Measurements from ENCODE around the gene KIAA1217.
"Not testable (repeated sequence)": the region's sequence is repeated elsewhere in the genome, so short reads cannot be mapped to it uniquely, and the experiment has no call there.

KIAA1217 gene

DNA sequence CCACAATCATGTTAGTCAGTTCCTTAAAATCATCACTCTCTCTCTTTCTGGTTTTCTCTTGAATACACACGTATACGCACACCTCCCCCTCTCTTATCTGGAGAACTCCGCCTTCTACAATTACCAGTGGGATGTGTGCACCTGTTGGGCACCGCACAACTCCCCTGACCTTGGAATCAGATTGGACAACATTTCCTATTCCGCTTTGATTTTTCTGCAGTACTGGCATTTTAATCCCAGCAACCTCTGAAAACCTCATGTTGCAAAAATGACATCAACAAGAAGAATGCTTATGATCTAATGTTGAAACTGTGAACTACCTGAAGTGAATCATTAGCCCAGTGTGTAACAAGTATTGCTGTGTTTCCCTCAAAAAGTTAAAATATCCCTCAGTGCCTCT, 109.6 kb downstream of the KIAA1217 start:
- H3K4me3 ChIP-seq (replicated peaks; ENCODE audit: low read depth, low read length) = no peak overlapping the region
- TF ChIP-seq, protein P1, sequence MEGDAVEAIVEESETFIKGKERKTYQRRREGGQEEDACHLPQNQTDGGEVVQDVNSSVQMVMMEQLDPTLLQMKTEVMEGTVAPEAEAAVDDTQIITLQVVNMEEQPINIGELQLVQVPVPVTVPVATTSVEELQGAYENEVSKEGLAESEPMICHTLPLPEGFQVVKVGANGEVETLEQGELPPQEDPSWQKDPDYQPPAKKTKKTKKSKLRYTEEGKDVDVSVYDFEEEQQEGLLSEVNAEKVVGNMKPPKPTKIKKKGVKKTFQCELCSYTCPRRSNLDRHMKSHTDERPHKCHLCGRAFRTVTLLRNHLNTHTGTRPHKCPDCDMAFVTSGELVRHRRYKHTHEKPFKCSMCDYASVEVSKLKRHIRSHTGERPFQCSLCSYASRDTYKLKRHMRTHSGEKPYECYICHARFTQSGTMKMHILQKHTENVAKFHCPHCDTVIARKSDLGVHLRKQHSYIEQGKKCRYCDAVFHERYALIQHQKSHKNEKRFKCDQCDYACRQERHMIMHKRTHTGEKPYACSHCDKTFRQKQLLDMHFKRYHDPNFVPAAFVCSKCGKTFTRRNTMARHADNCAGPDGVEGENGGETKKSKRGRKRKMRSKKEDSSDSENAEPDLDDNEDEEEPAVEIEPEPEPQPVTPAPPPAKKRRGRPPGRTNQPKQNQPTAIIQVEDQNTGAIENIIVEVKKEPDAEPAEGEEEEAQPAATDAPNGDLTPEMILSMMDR (IDR thresholded peaks at IDR 0.05; ENCODE audit: low read depth, low read length, missing control alignments) = no peak

DNA sequence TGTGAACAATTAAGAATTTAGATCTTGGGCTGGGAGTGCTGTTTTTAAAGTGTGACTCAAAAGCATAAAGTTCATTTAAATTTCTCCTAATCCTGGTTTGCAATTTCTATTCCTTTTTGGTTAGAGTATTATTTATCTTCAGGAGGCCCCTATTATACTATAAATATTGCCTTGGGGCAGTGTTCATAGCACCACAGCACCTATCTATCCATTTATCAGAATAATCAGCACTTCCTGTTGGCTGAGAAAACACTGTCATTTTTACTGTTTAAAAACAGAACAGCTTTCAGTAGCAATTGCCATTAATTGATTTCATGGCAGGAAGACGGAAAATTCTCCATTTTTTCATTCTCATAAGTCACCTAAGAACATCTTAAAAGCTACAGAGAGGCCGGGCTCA, 111.4 kb downstream of the KIAA1217 start:
- no peak for DNase-seq (ENCODE audit: extremely low read depth, low read depth)
- TF ChIP-seq, protein P1 (IDR thresholded peaks at IDR 0.05; ENCODE audit: low read depth, low read length, missing control alignments) = no peak

More for the DNA sequence above, 109.6 kb downstream of the KIAA1217 start:
- no peak for DNase-seq (ENCODE audit: extremely low read depth, low read depth)

DNA sequence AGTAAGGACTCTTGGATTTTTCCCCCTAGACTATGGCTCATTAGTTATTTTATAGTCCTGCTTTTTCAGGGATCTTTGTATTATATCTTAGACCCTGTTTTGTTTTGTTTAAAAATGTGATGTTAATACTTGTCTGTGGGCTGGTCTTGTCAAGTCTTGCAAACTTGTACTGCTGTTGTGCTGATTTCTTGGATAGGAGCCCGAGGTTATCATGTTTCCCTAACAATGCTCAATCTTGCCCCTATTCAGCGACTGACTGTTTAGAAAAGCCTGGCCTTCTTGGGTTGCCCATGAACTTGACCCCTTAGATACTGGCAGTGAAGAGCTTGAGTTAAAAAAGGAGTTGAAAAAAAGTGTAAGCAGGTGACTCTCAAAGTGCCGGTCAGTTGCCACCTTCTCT, 115.7 kb downstream of the KIAA1217 start:
- no peak overlapping the region for H3K4me3 ChIP-seq (replicated peaks; ENCODE audit: low read depth, low read length)
- TF ChIP-seq, protein P1 (IDR thresholded peaks at IDR 0.05; ENCODE audit: low read depth, low read length, missing control alignments) = no peak
- DNase-seq (ENCODE audit: extremely low read depth, low read depth) = no peak

More for the DNA sequence above, 111.4 kb downstream of the KIAA1217 start:
- H3K4me3 ChIP-seq (replicated peaks; ENCODE audit: low read depth, low read length) = no peak overlapping the region

DNA sequence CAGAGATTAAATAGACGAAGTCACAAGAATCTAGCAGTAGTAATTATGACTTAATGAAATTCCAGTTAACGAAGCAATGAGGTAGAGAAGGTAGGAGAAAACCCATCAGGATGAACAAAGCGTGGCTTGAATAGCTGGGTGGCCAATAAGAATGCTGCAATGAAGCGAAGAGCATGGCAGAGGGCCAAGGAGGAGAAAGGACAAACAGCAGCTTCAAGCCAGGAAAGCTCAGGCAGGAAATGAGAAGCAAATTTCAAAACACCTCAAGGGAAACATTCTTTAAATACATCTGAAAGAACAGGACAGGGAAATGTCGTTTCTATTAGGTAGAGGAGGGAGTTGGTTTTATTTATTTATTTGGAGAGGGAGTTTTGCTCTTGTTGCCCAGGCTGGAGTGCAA, 122.5 kb downstream of the KIAA1217 start:
- TF ChIP-seq, protein P1 (IDR thresholded peaks at IDR 0.05; ENCODE audit: low read depth, low read length, missing control alignments) = no peak
- H3K4me3 ChIP-seq (replicated peaks; ENCODE audit: low read depth, low read length) = no peak overlapping the region
- no peak for DNase-seq (ENCODE audit: extremely low read depth, low read depth)

DNA sequence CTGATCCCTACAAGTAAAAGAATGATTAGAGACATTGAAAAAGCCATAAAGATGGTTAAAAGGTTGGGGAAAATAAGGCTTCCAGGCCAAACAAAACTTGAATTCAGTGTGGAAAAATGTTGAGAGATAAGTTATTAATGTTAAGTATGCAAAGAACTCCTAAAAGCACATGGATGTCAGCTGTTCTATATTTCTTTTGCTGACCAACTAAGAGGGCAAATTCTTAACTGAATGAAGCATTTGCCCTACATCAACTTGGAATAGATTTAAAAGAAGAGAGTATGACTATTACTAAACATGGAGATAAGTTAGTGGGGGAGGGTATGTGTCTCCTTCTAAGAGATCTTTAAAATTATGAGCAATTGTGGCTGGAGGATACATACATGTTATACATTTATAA, 124.8 kb downstream of the KIAA1217 start:
- TF ChIP-seq, protein P1 (IDR thresholded peaks at IDR 0.05; ENCODE audit: low read depth, low read length, missing control alignments) = no peak
- DNase-seq (ENCODE audit: extremely low read depth, low read depth) = no peak

DNA sequence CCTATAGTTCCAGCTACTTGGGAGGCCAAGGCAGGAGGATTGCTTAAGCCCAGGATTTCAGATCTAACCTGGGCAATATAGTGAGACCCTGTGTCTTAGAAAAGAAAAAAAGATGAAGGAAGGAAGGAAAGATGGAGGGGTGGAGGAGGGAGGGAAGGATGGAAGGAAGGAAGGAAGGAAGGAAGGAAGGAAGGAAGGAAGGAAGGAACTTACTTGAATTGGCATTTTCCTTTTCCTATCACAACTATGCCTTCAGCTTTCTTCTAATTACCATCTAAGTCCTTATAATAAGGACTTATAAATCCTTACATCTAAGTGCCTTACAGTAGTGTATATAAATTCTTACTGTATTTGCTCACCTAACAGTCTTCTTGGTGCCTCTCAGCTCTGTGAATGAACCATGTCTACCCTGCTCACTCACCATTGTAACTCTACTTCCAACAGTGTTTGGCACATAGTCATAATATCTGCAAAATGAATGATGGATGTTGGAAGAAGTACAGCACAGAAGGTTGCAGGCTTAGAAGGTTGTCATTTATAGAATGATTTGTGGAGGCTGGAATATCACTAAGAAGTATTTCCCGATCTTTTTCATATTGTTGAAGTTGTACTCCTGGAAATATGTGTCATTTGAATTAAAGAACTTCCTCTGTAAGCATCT, 125.5 kb downstream of the KIAA1217 start:
- H3K4me3 ChIP-seq (replicated peaks; ENCODE audit: low read depth, low read length) = no peak overlapping the region
- TF ChIP-seq, protein P1 (IDR thresholded peaks at IDR 0.05; ENCODE audit: low read depth, low read length, missing control alignments) = no peak
- no peak for DNase-seq (ENCODE audit: extremely low read depth, low read depth)

More for the DNA sequence above, 124.8 kb downstream of the KIAA1217 start:
- no peak overlapping the region for H3K4me3 ChIP-seq (replicated peaks; ENCODE audit: low read depth, low read length)

DNA sequence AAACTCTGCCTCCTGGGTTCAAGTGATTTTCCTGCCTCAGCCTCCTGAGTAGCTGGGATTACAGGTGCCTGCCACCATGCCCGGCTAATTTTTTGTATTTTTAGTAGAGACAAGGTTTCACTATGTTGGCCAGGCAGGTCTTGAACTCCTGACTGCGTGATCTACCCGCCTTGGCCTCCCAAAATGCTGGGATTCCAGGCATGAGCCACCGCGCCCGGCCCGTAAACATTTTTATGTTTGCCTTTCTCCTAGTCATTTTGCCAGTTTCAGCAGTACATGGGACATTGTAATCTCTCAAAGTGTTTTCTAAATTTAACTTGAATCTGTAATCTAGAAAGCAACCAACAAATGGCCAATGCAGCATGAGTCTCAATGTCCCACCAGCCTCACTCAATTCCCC, 128.8 kb downstream of the KIAA1217 start:
- not testable (repeated sequence) for DNase-seq (ENCODE audit: extremely low read depth, low read depth); H3K4me3 ChIP-seq (replicated peaks; ENCODE audit: low read depth, low read length)

All from HFF-Myc (cell line).